Measurements from ENCODE around the gene HNF4A.

Gene HNF4A

GRCh38 chr20:44405257-44405656 lies 49.8 kb downstream of the HNF4A start:
- no peak for DNase-seq

- no peak for DNase-seq
Observed at GRCh38 chr20:44405785-44406571, 50.5 kb downstream of the HNF4A start.

GRCh38 chr20:44406572-44407137 lies 51.2 kb downstream of the HNF4A start:
- DNase-seq: no peak

- DNase-seq: no peak
Observed at GRCh38 chr20:44407402-44408184, 52.1 kb downstream of the HNF4A start.

GRCh38 chr20:44409132-44409600 lies 53.7 kb downstream of the HNF4A start:
- no peak for DNase-seq

- DNase-seq: no peak
Observed at GRCh38 chr20:44410583-44411019, 55.1 kb downstream of the HNF4A start.

- no peak for DNase-seq
Observed at GRCh38 chr20:44411020-44411756, 55.7 kb downstream of the HNF4A start.

- no peak for DNase-seq
Observed at GRCh38 chr20:44411757-44412401, 56.4 kb downstream of the HNF4A start.

GRCh38 chr20:44412402-44413144 lies 57.1 kb downstream of the HNF4A start:
- no peak for DNase-seq

- DNase-seq: no peak
Observed at GRCh38 chr20:44413575-44414345, 58.3 kb downstream of the HNF4A start.

GRCh38 chr20:44414346-44414714 lies 58.8 kb downstream of the HNF4A start:
- no peak for DNase-seq

- no peak for DNase-seq
Observed at GRCh38 chr20:44414808-44415207, 59.3 kb downstream of the HNF4A start.

- no peak for DNase-seq
Observed at GRCh38 chr20:44415833-44416715, 60.6 kb downstream of the HNF4A start.

GRCh38 chr20:44418069-44418905 lies 62.8 kb downstream of the HNF4A start:
- no peak for DNase-seq

- DNase-seq: no peak
Observed at GRCh38 chr20:44419131-44419844, 63.8 kb downstream of the HNF4A start.

GRCh38 chr20:44420497-44420896 lies 65.0 kb downstream of the HNF4A start:
- DNase-seq: no peak

- no peak for DNase-seq
Observed at GRCh38 chr20:44422083-44422482, 66.6 kb downstream of the HNF4A start.

All from nucleus accumbens (tissue), 56 donors.